Endothelial cell of coronary artery (primary cell): ENCODE results near the gene SLC15A5. TPM values are rescaled to one million over a fixed set of nuclear protein-coding genes. Genes with fewer than 3 reads are reported as not detected.

Experiments used
- total RNA-seq: library from RNA; depleted of rRNA; stranded (reverse); fragments of >200 nt; gene quantifications from 2 replicates; pipeline ENCODE4 v1.2.3, GENCODE V29; 2014

The SLC15A5 gene, protein sequence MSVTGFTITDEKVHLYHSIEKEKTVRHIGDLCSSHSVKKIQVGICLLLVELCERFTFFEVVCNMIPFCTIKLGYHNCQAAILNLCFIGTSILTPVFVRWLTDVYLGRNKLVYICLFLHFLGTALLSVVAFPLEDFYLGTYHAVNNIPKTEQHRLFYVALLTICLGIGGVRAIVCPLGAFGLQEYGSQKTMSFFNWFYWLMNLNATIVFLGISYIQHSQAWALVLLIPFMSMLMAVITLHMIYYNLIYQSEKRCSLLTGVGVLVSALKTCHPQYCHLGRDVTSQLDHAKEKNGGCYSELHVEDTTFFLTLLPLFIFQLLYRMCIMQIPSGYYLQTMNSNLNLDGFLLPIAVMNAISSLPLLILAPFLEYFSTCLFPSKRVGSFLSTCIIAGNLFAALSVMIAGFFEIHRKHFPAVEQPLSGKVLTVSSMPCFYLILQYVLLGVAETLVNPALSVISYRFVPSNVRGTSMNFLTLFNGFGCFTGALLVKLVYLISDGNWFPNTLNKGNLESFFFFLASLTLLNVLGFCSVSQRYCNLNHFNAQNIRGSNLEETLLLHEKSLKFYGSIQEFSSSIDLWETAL
- total RNA-seq = not detected in 2 replicates

DNA sequence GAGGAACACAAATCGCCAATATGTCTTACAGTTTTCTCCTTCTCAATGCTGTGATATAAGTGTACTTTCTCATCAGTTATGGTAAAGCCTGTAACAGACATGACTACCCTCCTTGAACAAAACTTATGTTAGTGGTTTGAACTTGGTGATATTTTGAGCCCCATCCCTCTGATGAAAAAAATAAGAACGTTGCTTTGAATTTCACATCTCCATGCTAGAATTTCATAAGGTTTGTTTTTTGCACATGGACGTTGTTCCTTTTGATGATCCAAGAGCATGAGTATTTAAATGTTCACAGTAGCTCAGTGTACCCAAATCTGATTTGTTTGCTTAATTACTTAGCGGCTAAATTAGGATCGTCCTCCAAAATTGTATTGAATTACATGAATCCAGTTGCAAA lies at the start of gene SLC15A5:
TSS of gene SLC15A5 (minus strand) at position 101 of the 400 bp plus-strand sequence. CDS start at position 101, 0 bp downstream.

Other genes starting within 250 kb of the SLC15A5 start
- gene MGST1, start 70.0 kb upstream of the SLC15A5 start, total RNA-seq = 6.5 and 29.3 TPM in 2 replicates